C4-2B (cell line): ENCODE measurements around the gene MYLK.

Source experiments
- CTCF ChIP-seq: fragments of 450-650 bp; conservative IDR thresholded peaks from 2 replicates; pipeline ENCODE4 v1.5.1; 2017; ENCODE audit warnings: mild to moderate bottlenecking
- ZFX ChIP-seq: fragments of 450-650 bp; IDR thresholded peaks from 2 replicates; pipeline ENCODE4 v1.6.1; 2017

GRCh38 chr3:123730829-123731228 is 153.3 kb downstream of the MYLK start:
- TF ChIP-seq CTCF (no peak), ZFX (no peak)
